GDM1 (cell line): ENCODE data around the gene CWF19L2.
"Not testable (repeated sequence)": the region's sequence is repeated elsewhere in the genome, so short reads cannot be mapped to it uniquely, and the experiment has no call there.

Experiments
- DNase-seq: peaks from one replicate; lab custom pipeline; 2025; lab: John Stamatoyannopoulos, UW

Gene CWF19L2

DNA sequence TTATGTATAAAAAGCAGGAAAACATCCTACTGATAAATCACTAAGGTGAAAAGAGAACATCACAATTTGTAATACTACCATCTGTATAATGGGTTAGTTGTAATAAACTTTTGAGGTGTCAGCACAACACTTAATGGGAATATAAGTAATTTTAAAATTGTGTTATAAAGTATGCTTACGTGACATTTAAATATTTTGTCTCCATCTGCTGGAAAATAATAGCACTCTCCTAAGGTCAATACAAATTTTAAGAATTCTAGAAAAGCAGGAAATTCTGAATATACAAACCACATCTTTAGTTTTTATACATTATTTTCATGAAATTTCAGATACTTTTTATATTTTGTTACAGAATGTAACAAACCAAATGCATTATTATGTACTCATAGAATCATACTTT lies 19.5 kb downstream of the CWF19L2 start:
- DNase-seq, result no peak

GRCh38 chr11:107430525-107430924 lies 27.1 kb downstream of the CWF19L2 start:
- DNase-seq, result no peak

- no peak for DNase-seq
Measured at GRCh38 chr11:107427569-107428180, 29.9 kb downstream of the CWF19L2 start.

- no peak for DNase-seq
Measured at GRCh38 chr11:107413352-107413751, 44.3 kb downstream of the CWF19L2 start.

DNA sequence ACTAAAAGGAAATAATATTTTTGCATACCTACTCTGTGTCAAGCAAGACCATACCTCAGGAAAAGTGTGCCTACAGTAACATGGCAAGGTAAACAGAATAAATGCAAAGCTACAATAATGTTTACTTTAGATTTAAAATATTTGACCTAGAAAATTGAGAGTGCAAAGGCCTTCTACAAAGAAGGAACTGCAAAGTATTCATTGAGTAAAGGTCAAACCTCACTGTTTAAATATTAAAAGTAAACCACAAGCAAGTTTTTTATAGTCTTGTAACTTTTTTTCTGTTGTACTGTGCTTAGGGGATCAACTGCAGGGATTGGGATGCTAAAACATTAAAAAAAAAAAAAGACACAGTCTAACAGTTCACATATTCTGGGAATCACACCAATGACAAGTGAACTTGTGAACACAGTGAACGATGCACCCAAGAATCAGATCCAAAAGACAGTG lies 48.8 kb downstream of the CWF19L2 start:
- DNase-seq, result no peak

DNA sequence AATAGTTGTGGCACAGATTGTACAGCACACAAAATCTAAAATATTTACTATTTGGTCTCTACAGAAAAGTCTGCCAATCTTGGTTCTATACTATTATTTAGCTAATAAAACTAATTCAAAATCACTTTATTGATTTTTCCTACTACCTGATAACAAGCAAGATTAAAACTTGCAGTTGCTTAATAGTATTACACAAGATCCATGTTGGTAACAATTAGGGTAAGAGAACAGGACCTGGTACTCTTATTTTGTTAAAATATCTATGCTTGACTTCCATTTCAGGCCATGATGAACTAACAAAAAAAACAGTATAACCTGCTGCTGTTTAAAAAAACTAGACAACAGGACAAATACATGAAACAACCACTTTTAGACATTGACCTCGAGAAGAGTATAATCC lies 52.4 kb downstream of the CWF19L2 start:
- DNase-seq, result no peak

- not testable (repeated sequence) for DNase-seq
Measured at GRCh38 chr11:107401131-107401530, 56.5 kb downstream of the CWF19L2 start.

GRCh38 chr11:107397357-107397756 lies 60.3 kb downstream of the CWF19L2 start:
- DNase-seq, result no peak

DNA sequence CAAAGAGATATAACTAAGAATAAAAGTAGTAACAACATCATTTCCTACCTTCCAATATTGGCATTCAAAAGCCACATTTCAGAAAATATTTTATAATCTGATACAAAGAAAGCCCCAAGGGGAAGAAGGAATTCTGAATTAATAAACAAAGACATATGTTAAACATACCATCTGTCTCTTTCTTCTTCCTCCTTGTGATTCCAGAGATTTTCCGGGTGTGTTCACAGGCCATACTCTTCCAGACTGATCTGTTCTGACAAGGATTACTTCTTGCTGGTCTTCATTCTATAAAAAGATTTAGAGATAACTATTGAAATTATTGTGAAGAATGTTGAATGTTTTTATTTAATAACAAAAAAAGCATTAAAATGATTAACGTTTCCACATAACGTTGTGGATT lies 65.0 kb downstream of the CWF19L2 start:
- DNase-seq, result no peak

DNA sequence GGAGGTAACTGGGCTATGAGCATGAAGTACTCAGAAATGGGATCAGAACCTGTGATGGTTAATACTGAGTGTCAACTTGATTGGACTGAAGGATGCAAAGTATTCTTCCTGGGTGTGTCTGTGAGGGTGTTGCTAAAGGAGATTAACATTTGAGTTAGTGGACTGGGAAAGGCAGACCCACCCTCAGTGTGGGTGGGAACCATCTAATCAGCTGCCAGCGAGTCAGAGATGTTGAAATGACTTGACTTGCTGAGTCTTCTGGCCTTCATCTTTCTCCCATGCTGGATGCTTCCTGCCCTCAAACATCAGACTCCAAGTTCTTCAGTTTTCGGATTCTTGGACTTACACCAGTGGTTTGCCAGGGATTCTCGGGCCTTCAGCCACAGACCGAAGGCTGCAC lies 66.9 kb downstream of the CWF19L2 start:
- not testable (repeated sequence) for DNase-seq

DNA sequence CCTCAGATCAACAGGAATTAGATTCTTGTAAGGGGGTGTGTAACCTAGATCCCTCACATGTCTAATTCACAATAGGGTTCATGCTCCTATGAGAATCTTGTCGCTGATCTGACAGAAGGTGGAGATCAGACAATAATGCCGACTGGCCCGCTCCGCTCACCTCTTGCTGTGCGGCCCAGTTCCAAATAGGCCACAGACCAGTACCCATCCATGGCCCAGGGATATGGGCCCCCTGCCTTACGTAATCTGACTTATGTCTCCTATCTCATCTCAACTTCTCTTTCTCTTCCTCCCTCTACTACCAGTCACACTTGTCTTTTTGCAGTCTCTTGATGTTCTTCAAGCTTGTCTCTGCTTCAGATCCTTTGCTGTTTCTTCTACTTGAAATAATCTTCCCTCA lies 70.0 kb downstream of the CWF19L2 start:
- DNase-seq, result no peak

- DNase-seq, result no peak
Measured at GRCh38 chr11:107385361-107385981, 72.2 kb downstream of the CWF19L2 start.

- DNase-seq, result no peak
Measured at GRCh38 chr11:107384144-107384852, 73.3 kb downstream of the CWF19L2 start.

DNA sequence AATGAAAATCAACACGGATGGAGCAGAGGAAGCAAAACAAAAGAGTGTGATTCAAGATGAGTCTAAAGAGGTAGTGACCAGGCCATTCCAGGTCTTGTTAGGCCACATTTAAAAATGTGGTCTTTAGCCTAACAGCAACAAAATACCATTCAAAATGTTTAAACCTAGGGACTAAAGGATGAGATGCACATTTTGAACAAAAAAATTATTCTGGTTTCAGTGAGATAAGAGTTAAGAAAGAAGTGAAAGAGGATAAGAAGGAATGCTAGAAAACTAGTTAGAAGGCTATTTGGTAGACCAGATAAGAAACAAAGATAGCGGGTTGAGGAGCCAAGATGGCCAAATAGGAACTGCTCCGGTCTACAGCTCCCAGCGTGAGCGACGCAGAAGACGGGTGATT lies 85.2 kb downstream of the CWF19L2 start:
- DNase-seq, result no peak

GRCh38 chr11:107370390-107370789 lies 87.2 kb downstream of the CWF19L2 start:
- no peak for DNase-seq

GRCh38 chr11:107359701-107360100 lies 97.9 kb downstream of the CWF19L2 start:
- DNase-seq, result no peak

DNA sequence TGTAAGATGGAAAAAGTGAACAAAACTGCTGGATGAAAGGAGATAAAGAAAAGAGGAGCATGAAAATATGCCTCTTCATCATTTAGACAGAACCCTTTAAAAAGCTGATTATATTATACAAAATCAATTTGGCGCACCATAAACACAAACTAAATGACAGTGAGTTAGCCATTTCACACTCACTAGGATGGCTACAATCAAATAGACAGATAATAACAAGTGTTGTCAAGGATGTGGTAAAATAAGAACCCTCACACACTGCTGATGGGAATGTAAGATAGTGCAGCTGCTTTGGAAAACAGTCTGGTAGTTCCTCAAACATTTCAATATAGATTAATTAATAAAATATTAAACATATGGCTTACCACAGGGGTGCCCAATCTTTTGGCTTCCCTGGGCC lies 99.7 kb downstream of the CWF19L2 start:
- DNase-seq, result no peak

GRCh38 chr11:107354780-107355179 lies 102.8 kb downstream of the CWF19L2 start:
- DNase-seq, result no peak

GRCh38 chr11:107337917-107338316 lies 119.7 kb downstream of the CWF19L2 start:
- no peak for DNase-seq

DNA sequence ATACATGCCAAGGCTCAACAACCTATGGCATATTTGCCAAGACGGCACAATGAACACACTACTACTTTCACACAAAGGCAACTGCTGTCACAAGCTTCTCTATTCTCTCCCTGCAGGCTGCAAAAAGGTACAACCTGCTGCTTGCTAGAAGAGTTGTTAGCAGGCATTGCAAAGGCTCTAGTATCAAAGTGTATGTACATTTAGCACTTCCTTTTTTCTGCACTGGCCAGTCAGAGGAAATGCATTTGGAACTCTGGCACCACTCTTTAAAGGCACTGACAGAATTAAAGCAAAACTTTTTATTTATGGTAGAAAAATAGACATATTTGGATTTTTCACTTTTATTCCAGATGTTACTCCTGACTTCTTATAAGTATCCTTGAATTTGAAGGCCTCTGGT lies 125.9 kb downstream of the CWF19L2 start:
- DNase-seq, result no peak

DNA sequence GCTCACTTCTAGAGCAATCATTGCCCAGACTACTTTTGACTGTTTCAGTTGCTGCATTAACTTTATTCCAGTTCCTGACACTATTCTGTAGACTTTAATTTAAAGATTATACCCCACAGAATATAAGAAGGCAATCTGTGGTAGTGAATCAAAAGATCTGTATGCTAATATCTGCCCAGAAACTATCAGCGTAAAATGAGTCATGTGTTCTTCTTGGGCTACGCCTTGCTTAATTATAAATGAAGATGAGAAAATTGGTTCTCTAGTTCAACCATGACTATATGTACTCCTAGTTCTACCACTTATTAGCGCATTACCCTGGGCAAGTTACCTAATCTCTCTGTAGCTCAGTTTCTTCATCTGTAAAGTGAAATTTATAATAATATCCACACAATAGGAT lies 128.5 kb downstream of the CWF19L2 start:
- DNase-seq, result no peak

DNA sequence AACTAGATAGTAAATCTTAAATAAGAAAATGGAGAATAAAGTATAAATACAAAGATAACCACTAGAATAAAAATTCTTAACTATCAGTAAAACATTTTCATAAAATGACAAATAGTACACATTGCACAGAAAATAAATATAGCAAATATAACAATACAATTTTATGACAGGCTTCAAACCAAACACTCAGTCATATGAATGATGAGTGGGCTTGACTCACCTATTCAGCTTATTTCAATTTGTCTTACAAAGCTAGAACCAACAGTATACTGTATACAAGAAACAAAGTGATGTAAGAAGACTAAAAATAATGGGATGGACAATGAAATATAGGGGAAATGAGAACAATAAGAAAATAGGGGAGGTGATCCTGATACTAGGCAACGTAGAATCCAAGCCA lies 141.2 kb downstream of the CWF19L2 start:
- DNase-seq, result no peak

DNA sequence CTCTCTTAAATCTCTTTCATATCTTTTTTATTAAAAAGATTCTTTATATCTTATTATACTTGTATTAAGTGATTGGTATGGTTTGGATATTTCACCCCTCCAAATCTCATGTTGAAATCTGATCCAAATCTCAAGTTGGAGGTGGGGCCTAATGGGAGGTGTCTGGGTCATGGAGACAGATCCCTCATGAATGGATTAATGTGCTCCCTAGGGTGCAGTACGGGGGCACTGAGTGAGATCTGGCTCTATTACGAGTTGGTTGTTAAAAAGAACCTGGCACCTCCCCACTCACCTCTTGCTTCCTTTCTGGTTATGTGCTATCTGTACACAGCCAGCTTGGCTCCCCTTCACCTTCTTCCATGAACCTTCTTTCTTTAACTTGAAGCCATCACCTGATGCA lies 149.6 kb downstream of the CWF19L2 start:
- DNase-seq, result no peak
